Mucosa of stomach (tissue), 1 donor: ENCODE data around the gene BCL6B.

Experiments used
- H3K27me3 ChIP-seq: one replicate; pipeline ENCODE4 v1.7.0; 2013; ENCODE audit warnings: mild to moderate bottlenecking, low read length; ENCODE audit not compliant: control insufficient read depth, insufficient read depth
- H3K36me3 ChIP-seq: one replicate; pipeline ENCODE4 v1.7.0; 2013; ENCODE audit warnings: low read length; ENCODE audit not compliant: control insufficient read depth, insufficient read depth
- H3K4me1 ChIP-seq: one replicate; pipeline ENCODE4 v1.7.0; 2013; ENCODE audit warnings: mild to moderate bottlenecking, low read length; ENCODE audit not compliant: control insufficient read depth, insufficient read depth
- H3K4me3 ChIP-seq: one replicate; pipeline ENCODE4 v1.7.0; 2013; ENCODE audit warnings: low read length
- H3K9ac ChIP-seq: one replicate; pipeline ENCODE4 v1.7.0; 2013; ENCODE audit warnings: mild to moderate bottlenecking, low read length, moderate library complexity
- H3K9me3 ChIP-seq: one replicate; pipeline ENCODE4 v1.7.0; 2013; ENCODE audit warnings: mild to moderate bottlenecking, low read length, moderate library complexity; ENCODE audit not compliant: control insufficient read depth
- donor health status: Pancreatic carcinoma.

BCL6B gene

GRCh38 chr17:7014261-7014994 is 8.4 kb upstream of the BCL6B start:
- Histone ChIP-seq H3K9me3 (no peaks in the 10 kb centered on the region), H3K27me3 (no peaks in the 10 kb centered on the region), H3K4me3 (peak overlapping the region; percentile 87), H3K36me3 (no peaks in the 10 kb centered on the region), H3K4me1 (peaks cover 27% of the 10 kb centered on the region), H3K9ac (peak overlapping the region; percentile 92)

- H3K4me3 ChIP-seq: no peak overlapping the region
- no peaks in the 10 kb centered on the region for H3K36me3 ChIP-seq
- peaks cover 21% of the 10 kb centered on the region for H3K4me1 ChIP-seq
- no peaks in the 10 kb centered on the region for H3K9me3 ChIP-seq
- H3K27me3 ChIP-seq: no peaks in the 10 kb centered on the region
- peak overlapping the region; percentile 92 for H3K9ac ChIP-seq
These were observed 7.6 kb upstream of the BCL6B start for GRCh38 chr17:7014995-7015958.

DNA sequence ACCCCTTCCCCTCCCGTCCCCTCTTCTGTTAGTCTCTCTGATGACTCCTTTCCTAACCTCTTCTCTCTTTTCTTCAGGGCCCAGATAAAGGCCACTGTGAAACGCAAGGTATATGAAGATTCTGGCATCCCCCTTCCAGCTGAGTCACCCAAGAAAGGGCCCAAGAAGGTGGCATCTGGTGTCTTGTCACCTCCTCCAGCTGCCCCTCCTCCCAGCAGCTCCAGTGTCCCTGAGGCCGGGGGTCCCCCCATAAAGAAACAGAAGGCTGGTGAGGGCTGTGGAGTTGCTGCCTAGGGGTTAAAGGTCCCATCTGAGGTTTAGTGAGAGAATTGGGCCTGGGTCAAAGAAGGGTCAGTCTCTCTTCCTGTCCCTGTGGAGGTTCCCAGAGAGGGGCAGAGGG is 6.4 kb upstream of the BCL6B start:
- Histone ChIP-seq H3K36me3 (no peaks in the 10 kb centered on the region), H3K9me3 (no peaks in the 10 kb centered on the region), H3K4me3 (no peak overlapping the region), H3K27me3 (peaks cover 2% of the 10 kb centered on the region), H3K9ac (no peak overlapping the region), H3K4me1 (peaks cover 15% of the 10 kb centered on the region)

DNA sequence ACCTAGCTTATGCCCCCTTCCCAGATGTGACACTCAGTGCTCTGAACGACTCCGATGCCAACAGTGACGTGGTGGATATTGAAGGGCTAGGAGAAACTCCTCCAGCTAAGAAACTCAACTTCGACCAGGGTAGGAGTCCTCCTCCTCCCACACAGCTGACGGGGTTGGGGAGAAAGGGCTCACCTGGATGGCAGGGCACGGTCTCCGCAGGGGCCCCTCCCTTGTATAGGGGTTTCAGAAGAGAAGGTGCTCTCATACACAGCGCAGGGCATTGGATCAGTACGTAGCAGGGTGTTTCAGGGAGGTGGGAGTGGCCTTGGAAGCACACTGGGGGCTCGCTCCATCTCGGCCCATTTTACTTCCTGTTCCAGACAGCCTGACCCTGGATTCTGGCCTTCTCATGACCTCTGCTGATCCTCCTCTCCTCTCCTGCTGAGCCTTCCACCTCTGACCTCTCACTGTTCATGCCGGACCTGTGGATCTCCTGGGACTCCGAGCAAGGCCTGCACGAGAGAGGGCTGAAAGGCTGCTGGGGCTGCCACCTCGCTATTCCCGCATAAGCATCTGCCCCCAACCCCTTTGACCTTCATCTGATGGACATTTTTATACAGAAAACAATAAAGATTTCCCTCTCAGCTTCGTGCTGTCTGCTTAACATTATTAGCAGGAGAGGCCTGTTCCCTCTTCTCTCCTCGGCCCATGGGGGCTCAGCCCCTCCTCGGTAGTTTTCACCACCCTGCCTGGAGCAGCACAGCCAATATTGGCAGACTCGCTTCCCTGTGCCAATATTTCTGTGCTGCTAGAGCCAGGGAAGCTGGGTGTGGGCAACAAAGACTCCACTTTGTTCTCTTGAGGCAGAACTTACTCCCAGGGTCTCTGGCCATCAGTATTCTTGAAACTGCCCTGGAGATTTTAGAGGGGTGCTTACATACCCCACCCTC is 5.7 kb upstream of the BCL6B start:
- no peak overlapping the region for H3K9ac ChIP-seq
- H3K4me3 ChIP-seq: no peak overlapping the region
- peaks cover 22% of the 10 kb centered on the region for H3K4me1 ChIP-seq

GRCh38 chr17:7017827-7018200 is 5.0 kb upstream of the BCL6B start:
- Histone ChIP-seq H3K4me1 (peaks cover 29% of the 10 kb centered on the region), H3K9ac (peak overlapping the region; percentile 71), H3K4me3 (no peak overlapping the region)

More for the DNA sequence above, 5.7 kb upstream of the BCL6B start:
- Histone ChIP-seq H3K27me3 (peaks cover 7% of the 10 kb centered on the region), H3K36me3 (no peaks in the 10 kb centered on the region), H3K9me3 (no peaks in the 10 kb centered on the region)

DNA sequence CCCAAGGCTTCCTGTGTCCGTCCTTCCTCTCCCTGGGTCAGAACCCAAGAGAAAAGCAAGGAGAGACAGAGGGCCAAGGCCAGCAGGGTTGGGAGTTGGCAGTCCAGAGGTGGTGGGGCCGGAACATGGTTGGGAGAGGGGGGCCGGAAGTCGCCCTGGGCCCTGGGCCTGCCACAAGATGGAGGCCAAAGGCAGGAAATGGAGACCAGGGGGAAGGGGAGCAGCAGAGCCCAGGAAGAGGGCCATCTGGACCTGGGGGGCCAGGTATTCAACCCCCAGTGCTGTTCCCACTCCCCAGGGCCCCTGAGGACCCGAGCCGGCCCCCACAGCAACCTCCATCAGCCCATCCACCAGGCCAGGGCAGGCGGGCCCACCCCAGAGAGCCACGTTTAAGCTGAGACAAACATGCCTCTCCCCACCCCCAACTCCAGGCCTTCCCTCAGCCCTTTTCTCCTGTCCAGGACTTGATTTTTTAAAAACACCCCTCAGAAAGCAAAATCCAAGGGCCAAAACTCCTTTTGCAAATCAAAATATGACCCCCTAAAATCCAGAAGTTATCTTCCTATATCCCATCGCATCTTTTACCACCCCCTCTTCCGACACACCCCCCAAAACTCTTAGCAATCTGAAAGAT is 4.4 kb upstream of the BCL6B start:
- no peak overlapping the region for H3K4me3 ChIP-seq
- H3K9me3 ChIP-seq: no peaks in the 10 kb centered on the region
- peaks cover 19% of the 10 kb centered on the region for H3K27me3 ChIP-seq
- H3K4me1 ChIP-seq: peaks cover 31% of the 10 kb centered on the region
- H3K9ac ChIP-seq: peak overlapping the region; percentile 71
- H3K36me3 ChIP-seq: no peaks in the 10 kb centered on the region

More at GRCh38 chr17:7017827-7018200, 5.0 kb upstream of the BCL6B start:
- peaks cover 14% of the 10 kb centered on the region for H3K27me3 ChIP-seq
- no peaks in the 10 kb centered on the region for H3K9me3 ChIP-seq
- H3K36me3 ChIP-seq: no peaks in the 10 kb centered on the region

DNA sequence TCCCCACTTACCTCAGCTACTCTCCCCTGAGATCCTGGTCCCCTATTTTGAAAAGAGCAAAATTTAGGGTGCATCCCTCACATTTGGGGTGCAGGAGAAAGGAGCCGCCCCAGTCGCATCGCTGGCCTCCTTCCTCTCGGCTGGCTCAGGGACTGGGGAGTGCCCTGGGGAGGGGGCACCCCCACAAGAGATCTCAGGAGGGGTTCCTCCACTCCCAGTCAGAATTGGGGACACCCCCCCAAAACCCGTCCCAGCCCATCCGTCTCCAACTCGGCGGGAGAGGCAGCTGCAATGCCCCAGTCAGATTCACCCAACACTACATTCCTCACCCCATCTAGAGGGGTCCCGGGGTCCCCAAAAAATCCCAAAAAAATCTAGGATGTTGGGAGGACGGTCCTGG is 3.5 kb upstream of the BCL6B start:
- Histone ChIP-seq H3K4me3 (peak overlapping the region; percentile 52), H3K9ac (peak overlapping the region; percentile 71), H3K4me1 (peaks cover 27% of the 10 kb centered on the region)

DNA sequence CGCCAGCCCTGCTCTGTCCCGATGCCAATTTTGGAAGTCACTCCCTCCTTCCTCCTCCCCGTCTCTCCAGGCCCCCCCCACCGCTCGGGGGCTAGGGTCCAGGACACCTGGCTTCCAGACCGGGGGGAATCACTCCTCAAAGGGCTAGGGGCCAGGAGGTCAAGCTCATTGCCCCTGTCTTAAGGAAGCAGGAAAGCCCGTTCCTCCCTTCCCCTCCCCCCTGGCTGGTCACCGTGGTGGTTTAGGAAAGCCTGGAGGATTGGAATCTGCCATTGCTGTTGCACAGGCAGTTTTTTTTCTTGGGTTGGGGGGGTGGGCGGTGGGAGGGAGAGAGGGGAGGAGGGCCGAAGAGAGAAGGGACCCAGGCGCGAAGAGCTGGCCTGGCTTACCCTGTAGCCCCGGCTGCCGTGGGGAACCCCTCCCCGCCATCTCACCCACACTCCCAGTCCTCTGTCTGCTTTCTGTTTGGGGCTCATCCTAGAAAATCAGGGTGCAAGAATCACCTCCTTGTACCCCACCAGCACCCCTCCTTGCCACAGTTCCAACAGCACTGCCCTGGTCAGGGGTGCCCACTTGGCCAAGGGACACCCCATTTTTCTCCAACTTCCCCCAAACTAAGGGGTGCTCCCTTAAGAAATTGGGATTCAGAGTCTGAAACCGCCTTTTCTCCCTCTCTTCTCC is 2.9 kb upstream of the BCL6B start:
- H3K36me3 ChIP-seq: no peaks in the 10 kb centered on the region
- no peaks in the 10 kb centered on the region for H3K9me3 ChIP-seq
- peak overlapping the region; percentile 71 for H3K9ac ChIP-seq
- peaks cover 27% of the 10 kb centered on the region for H3K4me1 ChIP-seq
- peaks cover 19% of the 10 kb centered on the region for H3K27me3 ChIP-seq
- H3K4me3 ChIP-seq: peak overlapping the region; percentile 52

More for the DNA sequence above, 3.5 kb upstream of the BCL6B start:
- Histone ChIP-seq H3K9me3 (no peaks in the 10 kb centered on the region), H3K27me3 (peaks cover 19% of the 10 kb centered on the region), H3K36me3 (no peaks in the 10 kb centered on the region)

DNA sequence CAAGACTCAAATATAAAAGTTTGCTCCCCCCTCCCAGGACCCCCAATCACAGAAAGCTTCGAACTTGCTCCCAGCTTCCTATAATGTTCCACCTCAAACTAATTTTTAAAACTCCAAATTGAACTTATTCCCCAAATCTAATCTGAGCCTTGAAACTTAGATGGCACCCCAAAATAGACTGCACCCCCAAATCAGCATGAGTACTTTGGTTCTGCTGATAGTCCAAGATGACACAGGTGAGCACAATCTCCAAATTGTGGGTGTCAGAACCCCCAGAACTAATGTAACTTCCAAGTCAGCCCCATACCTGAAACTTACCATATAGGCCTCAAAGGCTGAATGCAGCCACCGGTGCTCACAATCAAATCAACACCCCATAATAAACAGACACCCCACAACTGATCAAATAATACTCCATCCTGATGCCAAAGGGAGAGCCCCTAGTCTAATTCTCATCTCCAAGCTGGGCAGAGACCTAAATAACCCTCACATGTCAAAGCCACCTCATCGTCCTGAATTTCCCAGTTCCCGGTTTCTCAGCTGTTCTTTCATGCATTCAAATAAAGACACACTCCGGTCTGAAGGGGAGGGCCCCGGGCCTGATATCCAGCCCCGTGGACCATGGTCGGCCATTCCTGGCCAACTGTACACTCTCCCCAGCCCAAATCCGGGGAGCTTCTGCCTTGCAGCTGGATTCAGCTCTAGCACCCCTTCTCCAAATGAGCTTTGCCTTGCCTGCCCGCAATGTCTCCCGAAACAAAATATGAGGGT is 1.8 kb upstream of the BCL6B start:
- Histone ChIP-seq H3K4me3 (no peak overlapping the region), H3K4me1 (peaks cover 27% of the 10 kb centered on the region), H3K9ac (peak overlapping the region; percentile 56), H3K36me3 (no peaks in the 10 kb centered on the region), H3K27me3 (peaks cover 19% of the 10 kb centered on the region), H3K9me3 (no peaks in the 10 kb centered on the region)

DNA sequence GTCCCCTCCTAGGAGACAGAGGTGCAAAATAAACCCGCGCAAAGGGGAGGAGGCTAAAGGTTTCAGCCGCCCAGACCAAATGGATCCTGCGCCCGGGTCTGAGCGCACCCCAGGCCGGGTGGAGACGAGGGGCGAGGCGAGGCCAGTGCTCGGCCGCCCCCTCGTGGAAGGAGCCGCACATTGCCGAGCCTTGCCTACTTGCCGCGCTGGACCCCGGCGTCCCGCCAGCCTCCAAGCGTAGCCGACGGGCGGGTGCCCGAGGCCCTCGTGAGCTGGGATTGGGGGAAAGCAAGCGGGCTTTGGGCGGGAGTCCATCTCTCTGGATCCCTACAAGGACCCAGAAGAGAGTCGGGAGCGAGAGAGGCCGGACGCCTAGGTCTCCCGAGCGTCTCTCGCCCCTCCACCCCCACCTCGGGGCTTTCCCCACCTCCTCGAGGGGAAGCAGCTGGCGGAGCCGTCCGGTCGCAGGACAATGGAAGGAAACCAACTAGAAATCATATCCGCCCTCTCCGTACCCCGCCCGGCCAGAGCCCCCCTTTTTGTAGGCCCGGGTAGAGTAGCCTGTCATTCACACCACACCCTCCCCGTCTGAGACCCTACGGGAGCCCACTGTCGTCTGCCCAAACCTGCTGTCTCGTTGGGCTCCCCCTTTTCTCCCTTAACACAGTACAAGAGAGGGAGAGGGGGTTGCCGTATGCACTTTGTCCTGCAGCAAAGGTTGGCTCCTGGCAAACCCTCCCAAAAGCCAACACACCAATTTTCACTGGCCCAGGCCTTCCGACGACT is 664 bp upstream of the BCL6B start:
- Histone ChIP-seq H3K4me1 (peaks cover 27% of the 10 kb centered on the region), H3K9me3 (no peaks in the 10 kb centered on the region), H3K36me3 (no peaks in the 10 kb centered on the region), H3K27me3 (peaks cover 19% of the 10 kb centered on the region), H3K9ac (peak overlapping the region; percentile 56), H3K4me3 (peak overlapping the region; percentile 14)
